Measurements from ENCODE around the gene HAVCR2.

GRCh38 chr5:157069949-157070348 lies 38.9 kb downstream of the HAVCR2 start:
- TF ChIP-seq CTCF (IDR thresholded peaks at IDR 0.05), result no peak
- no peak for TF ChIP-seq POLR2AphosphoS5 (IDR thresholded peaks at IDR 0.05; ENCODE audit: low read depth, low read length)
- no peak for TF ChIP-seq TCF7L2 (IDR thresholded peaks at IDR 0.05; ENCODE audit: low read depth, low read length)
- TF ChIP-seq REST (IDR thresholded peaks at IDR 0.05; ENCODE audit: insufficient read depth in 1 of 2, low read depth in 2 of 2, low read length in 1 of 2), result no peak

All from Panc1 (cell line).